ENCODE data around the gene KRTAP12-2. TPM values are rescaled to one million over a fixed set of nuclear protein-coding genes. Genes with fewer than 3 reads are reported as not detected.

The KRTAP12-2 gene
- total RNA-seq, result not detected

DNA sequence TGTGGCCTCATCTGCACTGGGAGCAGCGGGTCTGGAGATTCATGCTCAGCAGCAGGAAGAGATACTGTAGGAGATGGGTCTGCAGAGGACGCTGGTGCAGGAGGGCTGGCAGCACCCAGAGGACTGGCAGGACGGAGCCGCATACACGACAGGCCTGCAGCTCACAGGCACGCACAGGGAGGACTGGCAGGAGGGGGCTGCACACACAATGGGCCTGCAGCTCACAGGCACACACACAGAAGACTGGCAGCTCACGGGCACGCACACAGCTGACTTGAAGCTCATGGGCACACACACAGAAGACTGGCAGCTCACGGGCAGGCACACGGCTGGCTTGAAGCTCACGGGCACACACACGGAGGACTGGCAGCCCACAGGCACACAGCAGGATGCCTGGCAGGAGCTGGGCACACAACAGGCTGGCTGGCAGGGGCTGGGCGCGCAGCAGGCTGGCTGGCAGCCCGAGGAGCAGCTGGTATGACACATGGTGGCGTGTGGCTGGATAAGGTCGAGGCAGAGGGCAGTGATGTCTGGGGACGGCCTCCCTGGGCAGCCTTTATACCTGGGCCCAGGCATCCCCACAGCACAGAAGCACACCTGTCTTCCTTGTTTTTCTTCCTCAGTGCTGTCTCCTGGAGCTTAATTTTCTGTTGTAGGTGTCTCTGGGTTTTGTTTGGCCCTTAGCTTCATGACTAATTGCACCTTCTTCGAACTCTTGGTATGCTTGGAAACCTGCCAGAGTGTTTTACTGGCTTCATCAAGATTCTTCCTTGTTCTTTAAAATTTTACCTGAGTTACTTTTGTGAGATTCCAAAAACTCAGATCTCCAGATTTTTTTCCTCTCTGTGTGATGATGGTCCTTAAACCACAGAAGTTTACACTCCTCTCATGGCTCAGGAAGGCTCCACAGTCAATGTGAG is at the start of gene KRTAP12-2:
Gene KRTAP12-2, minus strand, starts transcription at position 527 of the 920 bp plus-strand sequence. Its CDS starts 41 bp downstream, at position 486.
- no peak for ATAC-seq (replicated peaks in 1 of 2)
- H3K27ac Mint-ChIP-seq, result peak within 1 kb of the TSS; percentile 27
- no peaks in the 10 kb centered on the region for H3K4me1 Mint-ChIP-seq (ENCODE audit: low read depth)

DNA sequence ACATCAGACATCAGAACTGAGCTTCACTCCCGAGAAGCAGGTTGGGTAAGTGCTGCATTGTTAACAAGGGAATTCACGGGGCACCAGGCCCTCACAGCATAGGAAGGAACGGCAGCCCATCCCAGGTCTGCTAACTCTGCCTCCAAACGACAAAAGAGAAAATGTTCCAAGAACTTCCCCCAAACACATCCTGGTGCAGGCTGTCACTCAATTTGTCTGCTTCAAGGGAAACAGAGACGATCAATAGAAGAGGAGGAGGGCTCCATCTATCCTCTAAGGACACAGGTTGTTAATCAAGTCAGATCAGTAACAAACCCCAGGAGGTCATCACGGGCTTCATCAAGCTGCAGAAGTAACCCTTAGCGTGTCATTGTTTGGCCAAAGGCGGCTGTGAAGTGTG is 48.2 kb upstream of the KRTAP12-2 start:
- Mint-ChIP-seq H3K27me3 (ENCODE audit: low read depth) (peaks cover 60% of the 10 kb centered on the region), H3K4me3 (no peak overlapping the region), H3K27ac (no peak overlapping the region), H3K36me3 (ENCODE audit: insufficient read depth in 2 of 2) (no peaks in the 10 kb centered on the region), H3K9me3 (no peaks in the 10 kb centered on the region), H3K4me1 (ENCODE audit: low read depth) (peaks cover 10% of the 10 kb centered on the region)
- DNase-seq (no peak), ATAC-seq (replicated peaks in 1 of 2) (no peak)

More for the DNA sequence above, at the start of gene KRTAP12-2:
- Mint-ChIP-seq H3K27me3 (ENCODE audit: low read depth) (no peaks in the 10 kb centered on the region), H3K4me3 (no peak within 1 kb of the TSS), H3K36me3 (ENCODE audit: insufficient read depth in 2 of 2) (peaks cover 9 to 12% of the 10 kb centered on the region in 2 donors), H3K9me3 (peaks cover 2 to 15% of the 10 kb centered on the region in 2 donors)
- DNase-seq, result no peak

DNA sequence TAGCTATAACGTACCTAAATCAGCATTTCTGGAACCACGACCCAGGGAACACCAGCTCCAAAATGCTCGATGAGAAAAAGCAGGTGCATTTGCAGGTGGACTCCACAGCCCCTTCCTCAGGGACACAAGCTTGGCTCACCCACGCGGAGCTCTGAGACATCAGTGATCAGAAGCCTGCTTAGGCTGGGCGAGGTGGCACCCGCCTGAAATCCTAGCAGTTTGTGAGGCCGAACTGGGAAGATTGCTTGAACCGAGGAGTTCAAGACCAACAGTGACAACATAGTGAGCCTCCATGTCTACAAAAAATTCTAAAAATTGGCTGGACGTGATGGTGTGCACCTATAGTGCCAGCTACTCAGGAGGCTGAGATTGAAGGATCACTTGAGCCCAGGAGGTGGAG is 47.1 kb upstream of the KRTAP12-2 start:
- DNase-seq, result no peak
- Mint-ChIP-seq H3K4me3 (no peak overlapping the region), H3K27ac (no peak overlapping the region), H3K4me1 (ENCODE audit: low read depth) (peaks cover 19% of the 10 kb centered on the region), H3K9me3 (no peaks in the 10 kb centered on the region), H3K27me3 (ENCODE audit: low read depth) (peaks cover 66% of the 10 kb centered on the region), H3K36me3 (ENCODE audit: insufficient read depth in 2 of 2) (no peaks in the 10 kb centered on the region)
- no peak for ATAC-seq (replicated peaks in 1 of 2)

DNA sequence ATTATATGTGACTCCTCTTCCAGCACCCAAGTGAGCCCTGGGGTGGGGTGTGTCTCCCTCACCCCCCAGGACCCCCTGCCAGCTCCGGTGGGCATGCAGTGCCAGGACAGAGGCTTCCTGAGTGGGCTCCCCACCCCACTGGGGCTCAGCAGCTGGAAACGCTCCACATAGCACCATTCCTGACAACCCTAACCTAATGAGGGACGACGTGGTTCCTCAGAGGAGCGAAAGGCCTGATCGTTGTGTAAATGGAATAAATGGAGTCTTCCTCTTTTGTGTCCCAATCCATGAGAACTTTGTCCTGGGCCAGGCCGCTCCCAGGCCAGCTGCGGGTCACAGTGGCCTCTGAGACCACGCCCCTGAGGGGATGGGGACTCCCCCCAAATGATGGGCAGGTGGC is 46.4 kb upstream of the KRTAP12-2 start:
- Mint-ChIP-seq H3K4me3 (no peak overlapping the region), H3K27me3 (ENCODE audit: low read depth) (peaks cover 65% of the 10 kb centered on the region), H3K9me3 (no peaks in the 10 kb centered on the region), H3K36me3 (ENCODE audit: insufficient read depth in 2 of 2) (no peaks in the 10 kb centered on the region), H3K4me1 (ENCODE audit: low read depth) (peaks cover 19% of the 10 kb centered on the region), H3K27ac (no peak overlapping the region)
- DNase-seq, result no peak
- ATAC-seq (replicated peaks in 1 of 2), result no peak

GRCh38 chr21:44712203-44713028 is 45.7 kb upstream of the KRTAP12-2 start:
- Mint-ChIP-seq H3K36me3 (ENCODE audit: insufficient read depth in 2 of 2) (no peaks in the 10 kb centered on the region), H3K27me3 (ENCODE audit: low read depth) (peaks cover 71% of the 10 kb centered on the region), H3K4me3 (no peak overlapping the region), H3K27ac (no peak overlapping the region), H3K9me3 (no peaks in the 10 kb centered on the region), H3K4me1 (ENCODE audit: low read depth) (peaks cover 19% of the 10 kb centered on the region)
- ATAC-seq (replicated peaks in 1 of 2) (no peak), DNase-seq (no peak)

- Mint-ChIP-seq H3K27me3 (ENCODE audit: low read depth) (peaks cover 80% of the 10 kb centered on the region), H3K4me1 (ENCODE audit: low read depth) (peaks cover 19% of the 10 kb centered on the region), H3K27ac (no peak within 1 kb of the TSS), H3K9me3 (no peaks in the 10 kb centered on the region), H3K36me3 (ENCODE audit: insufficient read depth in 2 of 2) (no peaks in the 10 kb centered on the region), H3K4me3 (peak within 1 kb of the TSS; percentile 20 to 46)
- no peak for DNase-seq
- peak in 1 of 2 donors; percentile 14 for ATAC-seq (replicated peaks in 1 of 2)
These were observed 44.8 kb upstream of the KRTAP12-2 start, which contains the start of gene TSPEAR for GRCh38 chr21:44711327-44712202. TSPEAR (minus strand) TSS chr21:44711572; CDS start chr21:44711514, 58 bp downstream.

DNA sequence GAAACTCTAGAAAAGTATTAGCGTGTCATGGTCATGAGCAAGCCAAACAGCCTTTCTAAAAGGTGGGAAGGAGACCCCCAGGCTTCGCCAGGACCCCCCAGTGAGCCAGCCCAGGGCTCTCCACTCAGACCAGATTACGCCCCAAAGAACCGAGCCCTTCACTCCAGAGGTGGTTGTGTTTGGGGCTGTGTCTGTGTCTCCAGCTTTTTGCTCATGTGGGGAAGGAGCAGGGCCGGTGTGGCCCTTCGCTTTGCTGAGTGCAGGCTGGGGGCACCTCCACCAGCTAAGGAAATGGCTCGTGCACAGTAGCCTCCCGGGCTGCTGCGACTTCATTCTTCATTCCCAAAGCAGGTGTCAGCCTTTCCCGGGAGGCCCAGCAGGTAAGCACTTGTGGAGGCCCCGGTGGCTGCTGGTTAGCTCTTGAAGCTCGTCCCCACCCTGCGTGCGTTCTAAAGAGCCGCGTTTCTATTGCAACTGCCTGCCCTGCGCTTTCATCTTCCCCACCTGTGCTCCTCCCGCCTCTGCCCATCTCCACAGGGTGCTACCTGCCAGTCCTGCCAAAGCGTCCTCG is 44.1 kb upstream of the KRTAP12-2 start:
- Mint-ChIP-seq H3K27ac (no peak overlapping the region), H3K4me3 (peak overlapping the region; percentile 20 to 46), H3K36me3 (ENCODE audit: insufficient read depth in 2 of 2) (peaks cover under 1 to 4% of the 10 kb centered on the region in 2 donors), H3K27me3 (ENCODE audit: low read depth) (peaks cover 87% of the 10 kb centered on the region), H3K4me1 (ENCODE audit: low read depth) (peaks cover 19% of the 10 kb centered on the region), H3K9me3 (peaks cover under 1% of the 10 kb centered on the region in 2 donors)
- ATAC-seq (replicated peaks in 1 of 2) (peak in 1 of 2 donors; percentile 35), DNase-seq (no peak)

DNA sequence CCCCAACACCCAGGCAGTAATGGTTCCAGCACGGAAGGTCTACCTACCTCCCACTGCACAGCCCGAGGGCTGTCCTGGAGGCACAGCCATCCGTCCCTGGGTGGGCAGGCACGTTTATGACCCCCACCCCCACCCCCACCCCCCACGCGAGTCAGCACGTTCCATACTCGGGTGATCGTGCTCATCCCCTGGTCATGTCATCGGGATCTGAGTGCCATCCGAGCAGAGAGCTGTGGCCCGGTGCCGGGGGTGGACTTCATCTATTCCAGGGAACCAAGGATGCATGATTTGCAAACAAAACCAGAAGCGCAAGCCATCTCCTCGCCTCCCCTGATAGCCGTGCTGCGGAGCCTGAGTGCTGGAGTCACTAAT is 43.6 kb upstream of the KRTAP12-2 start:
- Mint-ChIP-seq H3K4me1 (ENCODE audit: low read depth) (peaks cover 19% of the 10 kb centered on the region), H3K27me3 (ENCODE audit: low read depth) (peaks cover 93% of the 10 kb centered on the region), H3K36me3 (ENCODE audit: insufficient read depth in 2 of 2) (peaks cover 3 to 7% of the 10 kb centered on the region in 2 donors), H3K27ac (no peak overlapping the region), H3K9me3 (peaks cover 3% of the 10 kb centered on the region in 2 donors), H3K4me3 (peak overlapping the region in 1 of 2 donors; percentile 46)
- DNase-seq (no peak), ATAC-seq (replicated peaks in 1 of 2) (no peak)

GRCh38 chr21:44709426-44710293 is 42.9 kb upstream of the KRTAP12-2 start:
- ATAC-seq (replicated peaks in 1 of 2) (peak in 1 of 2 donors; percentile 38), DNase-seq (peak in 1 of 2 donors; percentile 22)
- H3K36me3 Mint-ChIP-seq (ENCODE audit: insufficient read depth in 2 of 2), result peaks cover 5 to 7% of the 10 kb centered on the region in 2 donors
- peaks cover 19% of the 10 kb centered on the region for H3K4me1 Mint-ChIP-seq (ENCODE audit: low read depth)
- H3K27ac Mint-ChIP-seq, result no peak overlapping the region
- H3K9me3 Mint-ChIP-seq, result peaks cover 3% of the 10 kb centered on the region in 2 donors
- peak overlapping the region; percentile 54 to 60 for H3K4me3 Mint-ChIP-seq
- peaks cover 95% of the 10 kb centered on the region for H3K27me3 Mint-ChIP-seq (ENCODE audit: low read depth)

DNA sequence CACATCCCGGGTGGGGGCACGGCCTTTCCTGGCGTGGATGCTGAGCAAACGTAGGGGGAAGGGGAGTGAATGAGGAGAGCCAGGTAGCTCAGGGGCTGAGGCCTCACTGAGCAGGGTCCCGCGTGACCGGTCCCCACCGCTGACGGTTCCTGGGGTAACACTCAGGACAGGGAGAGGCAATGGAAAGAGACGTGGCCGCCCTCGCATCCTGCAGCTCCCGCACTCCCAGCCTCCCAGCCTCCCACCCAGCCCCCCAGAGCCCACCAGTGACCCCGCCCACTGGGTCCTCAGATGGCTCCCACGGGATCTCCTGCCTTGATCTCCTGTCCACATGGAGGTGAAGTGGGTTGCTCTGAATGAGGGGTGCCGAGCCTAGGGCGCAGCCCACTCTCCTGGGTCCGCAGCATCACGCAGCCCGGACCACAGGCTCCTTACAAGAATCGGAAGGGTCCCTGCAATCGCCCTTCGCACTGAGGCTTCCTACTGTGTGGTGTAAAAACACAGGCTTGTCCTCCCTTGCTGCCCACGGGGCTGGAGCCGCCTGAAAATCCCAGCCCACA is 42.2 kb upstream of the KRTAP12-2 start:
- peaks cover 95% of the 10 kb centered on the region for H3K27me3 Mint-ChIP-seq (ENCODE audit: low read depth)
- H3K9me3 Mint-ChIP-seq, result peaks cover 3% of the 10 kb centered on the region in 2 donors
- H3K4me3 Mint-ChIP-seq, result peak overlapping the region; percentile 54 to 60
- no peak for DNase-seq
- peaks cover 19% of the 10 kb centered on the region for H3K4me1 Mint-ChIP-seq (ENCODE audit: low read depth)
- H3K36me3 Mint-ChIP-seq (ENCODE audit: insufficient read depth in 2 of 2), result peaks cover 5 to 7% of the 10 kb centered on the region in 2 donors
- ATAC-seq (replicated peaks in 1 of 2), result no peak
- H3K27ac Mint-ChIP-seq, result no peak overlapping the region

- DNase-seq (no peak), ATAC-seq (replicated peaks in 1 of 2) (no peak)
- Mint-ChIP-seq H3K4me3 (no peak overlapping the region), H3K36me3 (ENCODE audit: insufficient read depth in 2 of 2) (peaks cover 5 to 7% of the 10 kb centered on the region in 2 donors), H3K9me3 (peaks cover 3% of the 10 kb centered on the region in 2 donors), H3K4me1 (ENCODE audit: low read depth) (peaks cover 19% of the 10 kb centered on the region), H3K27ac (no peak overlapping the region), H3K27me3 (ENCODE audit: low read depth) (peaks cover 94% of the 10 kb centered on the region)
These were observed 41.6 kb upstream of the KRTAP12-2 start for GRCh38 chr21:44708213-44708865.
